ENCODE measurements around the gene PVRIG. TPM values are rescaled to one million over a fixed set of nuclear protein-coding genes. Genes with fewer than 3 reads are reported as not detected.

Gene PVRIG
- not detected in 5 replicates for total RNA-seq (2022; extraction: Qiagen RNA extraction)

DNA sequence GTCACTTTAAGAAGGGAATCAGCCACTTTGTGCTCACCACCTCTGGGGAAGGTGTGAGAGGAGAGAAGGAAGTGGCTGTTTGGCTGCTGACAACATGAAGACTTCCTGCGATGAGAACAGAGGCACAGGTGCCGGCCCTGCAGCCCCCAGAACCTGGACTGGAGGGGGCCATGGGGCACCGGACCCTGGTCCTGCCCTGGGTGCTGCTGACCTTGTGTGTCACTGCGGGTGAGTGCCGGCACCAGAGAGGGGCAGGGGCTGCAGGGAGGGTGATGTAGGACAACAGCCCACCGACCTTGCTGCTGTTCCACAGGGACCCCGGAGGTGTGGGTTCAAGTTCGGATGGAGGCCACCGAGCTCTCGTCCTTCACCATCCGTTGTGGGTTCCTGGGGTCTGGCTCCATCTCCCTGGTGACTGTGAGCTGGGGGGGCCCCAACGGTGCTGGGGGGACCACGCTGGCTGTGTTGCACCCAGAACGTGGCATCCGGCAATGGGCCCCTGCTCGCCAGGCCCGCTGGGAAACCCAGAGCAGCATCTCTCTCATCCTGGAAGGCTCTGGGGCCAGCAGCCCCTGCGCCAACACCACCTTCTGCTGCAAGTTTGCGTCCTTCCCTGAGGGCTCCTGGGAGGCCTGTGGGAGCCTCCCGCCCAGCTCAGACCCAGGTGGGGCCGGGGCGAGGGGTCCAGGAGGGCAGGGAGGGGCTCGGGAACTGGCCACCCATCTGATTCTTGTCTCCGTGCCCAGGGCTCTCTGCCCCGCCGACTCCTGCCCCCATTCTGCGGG is at the start of gene PVRIG:
TSS of gene PVRIG (plus strand) at position 149 of the 785 bp plus-strand sequence. CDS start at position 171, 22 bp downstream.

DNA sequence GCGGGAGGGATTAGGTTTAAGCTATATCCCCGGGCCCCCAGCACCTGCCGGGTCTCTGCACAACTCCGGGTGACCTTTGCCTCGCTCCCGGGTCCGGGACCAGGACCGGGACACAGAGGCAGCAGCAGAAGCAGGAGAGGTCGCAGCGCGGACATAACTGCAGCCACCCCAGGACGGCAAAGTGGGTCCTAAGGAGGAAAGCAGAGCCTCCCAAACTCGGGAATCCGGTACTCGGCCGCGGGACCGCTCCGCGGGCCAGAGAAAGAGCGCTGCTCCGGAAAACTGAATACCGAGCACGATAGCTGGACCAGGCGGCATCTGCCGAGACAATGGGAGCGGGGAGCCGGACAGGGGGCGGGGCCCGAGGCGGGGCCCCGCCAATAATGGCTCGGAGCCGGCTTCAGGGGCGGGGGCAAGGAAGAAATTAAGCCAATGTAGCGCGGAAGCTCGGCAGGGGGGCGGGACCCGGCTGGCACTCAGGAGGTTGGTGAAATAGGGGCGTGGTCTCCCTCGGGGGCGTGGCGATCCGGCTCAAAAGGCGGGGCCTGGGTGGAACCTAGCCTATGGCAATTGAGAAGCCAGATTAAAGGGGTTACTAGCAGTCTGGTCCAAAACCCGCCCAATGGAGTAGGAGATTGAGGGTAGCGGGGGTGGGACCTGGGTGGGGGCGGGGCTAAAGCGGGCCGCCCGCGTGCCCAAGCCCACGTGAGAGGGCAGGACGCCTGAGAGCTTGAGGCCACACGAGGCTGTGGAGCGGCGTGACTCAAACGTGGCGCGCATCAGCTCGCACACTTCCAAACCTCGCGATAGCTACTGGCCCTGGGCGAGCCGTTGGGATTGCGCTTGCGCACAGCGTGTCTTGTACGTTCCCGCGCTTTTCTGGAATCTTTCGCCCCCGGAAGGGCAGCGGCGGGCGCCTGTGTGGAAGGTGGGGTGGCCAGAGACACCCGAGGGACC is 42.4 kb upstream of the PVRIG start, which contains the start of the genes GPC2 and STAG3:
TSS of gene GPC2 (minus strand) at position 337 of the 957 bp plus-strand sequence. CDS start at position 155, 182 bp downstream.
TSS of gene STAG3 (plus strand) at position 874 of the 957 bp plus-strand sequence. CDS start 2,639 bp downstream, outside the sequence.

Other genes with a start within 250 kb of the PVRIG start
- gene AZGP1, start 243.9 kb upstream of the PVRIG start, total RNA-seq (2022; extraction: Qiagen RNA extraction): 0.13 TPM in 1 of 5 replicates, not detected in the others
- gene ZKSCAN1, start 204.4 kb upstream of the PVRIG start, total RNA-seq (2022; extraction: Qiagen RNA extraction): 6.4 to 9.7 TPM (median 9.0 TPM) in 5 replicates
- gene ZSCAN21, start 170.2 kb upstream of the PVRIG start, total RNA-seq (2022; extraction: Qiagen RNA extraction): 9.7 to 12.3 TPM (median 10.5 TPM) in 5 replicates
- gene ZNF3, start 138.2 kb upstream of the PVRIG start, total RNA-seq (2022; extraction: Qiagen RNA extraction): 19.3 to 20.9 TPM (median 20.5 TPM) in 5 replicates
- 157 to 189 TPM (median 174 TPM) in 5 replicates for gene COPS6, start 131.0 kb upstream of the PVRIG start, total RNA-seq (2022; extraction: Qiagen RNA extraction)
- gene MCM7, start 118.6 kb upstream of the PVRIG start, total RNA-seq (2022; extraction: Qiagen RNA extraction): 223 to 248 TPM (median 243 TPM) in 5 replicates
- gene AP4M1, start 118.3 kb upstream of the PVRIG start, total RNA-seq (2022; extraction: Qiagen RNA extraction): 13.0 to 16.0 TPM (median 14.8 TPM) in 5 replicates
- 56.8 to 66.8 TPM (median 63.6 TPM) in 5 replicates for gene TAF6, start 100.6 kb upstream of the PVRIG start, total RNA-seq (2022; extraction: Qiagen RNA extraction)
- gene CNPY4, start 100.3 kb upstream of the PVRIG start, total RNA-seq (2022; extraction: Qiagen RNA extraction): 8.9 to 11.2 TPM (median 11.0 TPM) in 5 replicates
- 2.5 to 3.5 TPM (median 3.1 TPM) in 5 replicates for gene MBLAC1, start 93.0 kb upstream of the PVRIG start, total RNA-seq (2022; extraction: Qiagen RNA extraction)
- gene LAMTOR4, start 71.0 kb upstream of the PVRIG start, total RNA-seq (2022; extraction: Qiagen RNA extraction): 153 to 203 TPM (median 178 TPM) in 5 replicates
- 9.6 to 15.0 TPM (median 13.6 TPM) in 5 replicates for gene TRAPPC14, start 61.2 kb upstream of the PVRIG start, total RNA-seq (2022; extraction: Qiagen RNA extraction)
- 0.12 to 0.23 TPM (median 0.16 TPM) in 4 of 5 replicates, not detected in the other for gene GAL3ST4, start 51.3 kb upstream of the PVRIG start, total RNA-seq (2022; extraction: Qiagen RNA extraction)
- gene GPC2, start 42.6 kb upstream of the PVRIG start, total RNA-seq (2022; extraction: Qiagen RNA extraction): 0.62 to 1.5 TPM (median 1.0 TPM) in 5 replicates
- gene STAG3, start 42.0 kb upstream of the PVRIG start, total RNA-seq (2022; extraction: Qiagen RNA extraction): 0.06 to 0.41 TPM (median 0.23 TPM) in 5 replicates
- gene SPDYE3, start 87.8 kb downstream of the PVRIG start, total RNA-seq (2022; extraction: Qiagen RNA extraction): not detected in 5 replicates
- gene PILRB, start 138.2 kb downstream of the PVRIG start, total RNA-seq (2022; extraction: Qiagen RNA extraction): 21.1 to 37.1 TPM (median 26.3 TPM) in 5 replicates
- gene PILRA, start 153.5 kb downstream of the PVRIG start, total RNA-seq (2022; extraction: Qiagen RNA extraction): 4.1 to 6.3 TPM (median 4.4 TPM) in 5 replicates
- gene ZCWPW1, start 208.8 kb downstream of the PVRIG start, total RNA-seq (2022; extraction: Qiagen RNA extraction): 0.85 to 1.9 TPM (median 1.3 TPM) in 5 replicates
- gene MEPCE, start 209.9 kb downstream of the PVRIG start, total RNA-seq (2022; extraction: Qiagen RNA extraction): 38.4 to 47.7 TPM (median 42.2 TPM) in 5 replicates
- 31.6 to 58.1 TPM (median 51.3 TPM) in 5 replicates for gene PPP1R35, start 216.5 kb downstream of the PVRIG start, total RNA-seq (2022; extraction: Qiagen RNA extraction)
- gene SPACDR, start 244.3 kb downstream of the PVRIG start, total RNA-seq (2022; extraction: Qiagen RNA extraction): 0.48 to 0.94 TPM (median 0.89 TPM) in 5 replicates